SH-SY5Y (cell line): ENCODE data around the gene CCDC91.

Experiments
- GATA2 ChIP-seq: IDR thresholded peaks from 2 replicates; pipeline ENCODE4 v1.6.1; 2011; ENCODE audit warnings: mild to moderate bottlenecking, low read depth, low read length
- GATA3 ChIP-seq: IDR thresholded peaks from 2 replicates; pipeline ENCODE4 v1.6.1; 2011; ENCODE audit warnings: low read depth, mild to moderate bottlenecking, low read length, moderate library complexity

GRCh38 chr12:28331130-28331529 is 140.9 kb downstream of the CCDC91 start:
- TF ChIP-seq GATA3: no peak
- no peak for TF ChIP-seq GATA2
